AG08396 (cell line): ENCODE data around the gene AMMECR1.
A peak's percentile ranks its signal among the peaks of the same experiment; 100 is the strongest.
"Not testable (repeated sequence)": the region's sequence is repeated elsewhere in the genome, so short reads cannot be mapped to it uniquely, and the experiment has no call there.

Source experiments
- DNase-seq: peaks from one replicate; pipeline ENCODE4 v3.0.0; 2012; ENCODE audit warnings: low spot score, mixed read lengths

AMMECR1 gene

DNA sequence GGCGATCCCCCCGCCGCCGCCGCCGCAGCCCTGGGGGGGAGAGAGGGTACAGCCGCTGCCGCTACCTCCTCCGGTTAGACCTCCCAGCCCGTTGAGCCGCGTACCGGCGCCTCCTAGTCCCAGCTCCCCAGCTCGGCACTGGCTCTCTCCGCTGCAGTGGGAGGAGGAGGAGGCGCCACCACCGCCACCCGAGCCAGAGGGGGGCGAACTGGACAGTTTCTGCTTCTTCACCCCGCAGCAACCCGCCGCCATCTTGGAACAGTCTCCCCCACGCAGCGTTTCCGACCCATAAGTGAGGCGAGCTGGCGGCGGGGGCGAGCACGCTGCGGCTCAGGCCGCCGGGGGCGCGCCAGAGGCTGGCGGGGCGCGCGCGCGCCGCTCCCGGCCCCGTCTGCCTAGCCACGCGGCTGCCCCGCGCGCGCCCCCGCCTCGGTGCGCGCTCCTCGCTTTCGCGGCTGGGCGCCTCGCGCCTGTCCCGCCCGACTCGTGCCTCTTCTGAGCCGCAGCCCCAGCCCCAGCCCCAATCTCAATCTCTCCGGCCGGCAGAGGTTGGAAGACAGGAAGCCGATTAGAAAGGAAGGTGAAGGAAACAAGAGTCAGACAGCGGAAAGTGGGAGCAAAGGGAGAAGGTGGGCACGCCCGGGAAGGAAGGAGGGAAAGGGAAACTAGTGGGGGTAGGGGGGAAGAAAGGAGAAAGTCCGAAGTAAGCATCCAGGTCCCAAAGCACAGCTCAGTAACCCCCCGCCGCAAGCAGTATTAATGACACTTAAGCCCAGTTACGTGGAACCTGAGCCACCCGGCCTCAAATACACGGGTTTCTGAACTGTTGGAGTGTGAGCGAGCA is at the start of gene AMMECR1:
AMMECR1 (minus strand) TSS at position 266 of the 844 bp plus-strand sequence; CDS start at position 252, 14 bp downstream.
- peak; percentile 87 for DNase-seq

DNA sequence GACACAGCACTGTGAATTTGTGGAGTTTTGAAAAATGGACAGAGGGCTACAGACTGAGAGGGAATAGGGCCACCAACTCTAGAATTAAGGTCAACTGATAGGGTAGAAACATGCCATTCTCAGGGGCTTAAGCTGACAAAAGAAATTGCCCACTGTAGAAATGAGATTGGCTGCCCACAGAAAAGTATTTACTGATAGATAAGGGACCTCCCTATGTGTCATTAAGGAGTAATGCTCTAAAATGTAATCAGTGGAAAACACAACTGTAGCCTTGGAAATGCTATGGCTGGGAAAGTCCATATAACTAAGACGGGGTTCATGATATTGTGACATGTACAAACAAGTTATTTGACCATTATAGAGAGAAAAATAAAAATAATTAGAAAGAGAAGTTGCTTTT is 45.4 kb upstream of the AMMECR1 start:
- DNase-seq: no peak

- no peak for DNase-seq
Observed at GRCh38 chrX:110359273-110359672, 41.4 kb upstream of the AMMECR1 start.

GRCh38 chrX:110358548-110358947 is 40.7 kb upstream of the AMMECR1 start, which contains the start of gene RTL9:
Gene RTL9 (plus strand): TSS chrX:110358848. CDS start chrX:110450618, 91,770 bp downstream.
- DNase-seq: no peak

DNA sequence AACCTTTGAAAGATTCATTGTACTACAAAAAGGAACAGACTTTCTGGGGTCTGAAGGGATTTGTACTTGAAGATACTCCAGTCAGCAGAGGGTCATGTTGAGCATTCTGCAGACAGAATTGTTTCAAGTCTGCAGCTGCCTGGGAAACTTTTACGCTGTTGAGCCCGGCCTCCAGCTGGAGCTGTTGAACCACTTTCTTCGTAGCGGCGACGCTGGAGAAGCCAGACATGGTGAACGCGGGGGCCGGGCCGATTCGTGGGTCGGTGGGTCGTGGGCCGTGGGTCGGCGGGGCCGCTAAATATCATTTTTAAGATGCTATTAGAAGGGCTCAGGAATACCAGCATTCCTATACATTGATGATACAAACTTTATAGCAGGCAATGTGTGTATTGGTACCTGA is 28.8 kb upstream of the AMMECR1 start:
- DNase-seq: no peak

GRCh38 chrX:110341189-110342035 is 23.5 kb upstream of the AMMECR1 start:
- peak; percentile 6 for DNase-seq

- no peak for DNase-seq
Observed at GRCh38 chrX:110338935-110339334, 21.1 kb upstream of the AMMECR1 start.

DNA sequence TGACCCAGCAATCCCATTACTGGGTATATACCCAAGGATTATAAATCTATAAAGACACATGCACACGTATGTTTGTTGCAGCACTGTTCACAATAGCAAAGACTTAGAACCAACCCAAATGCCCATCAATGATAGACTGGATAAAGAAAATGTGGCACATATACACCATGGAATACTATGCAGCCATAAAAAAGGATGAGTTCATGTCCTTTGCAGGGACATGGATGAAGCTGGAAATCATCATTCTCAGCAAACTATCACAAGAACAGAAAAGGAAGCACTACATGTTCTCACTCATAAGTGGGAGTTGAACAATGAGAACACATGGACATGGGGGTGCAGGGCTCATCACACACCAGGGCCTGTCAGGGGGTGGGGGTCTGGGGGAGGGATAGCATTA is 15.6 kb upstream of the AMMECR1 start:
- not testable (repeated sequence) for DNase-seq

GRCh38 chrX:110331444-110332030 is 13.7 kb upstream of the AMMECR1 start:
- DNase-seq: no peak

DNA sequence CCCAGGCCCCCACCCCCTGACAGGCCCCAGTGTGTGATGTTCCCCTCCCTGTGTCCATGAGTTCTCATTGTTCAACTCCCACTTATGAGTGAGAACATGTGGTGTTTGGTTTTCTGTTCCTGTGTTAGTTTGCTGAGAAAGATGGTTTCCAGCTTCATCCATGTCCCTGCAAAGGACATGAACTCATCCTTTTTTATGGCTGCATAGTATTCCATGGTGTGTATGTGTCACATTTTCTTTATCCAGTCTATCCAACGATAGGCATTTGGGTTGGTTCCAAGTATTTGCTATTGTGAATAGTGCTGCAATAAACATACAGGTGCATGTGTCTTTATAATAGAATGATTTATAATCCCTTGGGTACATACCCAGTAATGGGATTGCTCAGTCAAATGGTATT is 10.7 kb upstream of the AMMECR1 start:
- DNase-seq: not testable (repeated sequence)

- DNase-seq: no peak
Observed at GRCh38 chrX:110327336-110327735, 9.5 kb upstream of the AMMECR1 start.

GRCh38 chrX:110326712-110327111 is 8.8 kb upstream of the AMMECR1 start:
- no peak for DNase-seq

DNA sequence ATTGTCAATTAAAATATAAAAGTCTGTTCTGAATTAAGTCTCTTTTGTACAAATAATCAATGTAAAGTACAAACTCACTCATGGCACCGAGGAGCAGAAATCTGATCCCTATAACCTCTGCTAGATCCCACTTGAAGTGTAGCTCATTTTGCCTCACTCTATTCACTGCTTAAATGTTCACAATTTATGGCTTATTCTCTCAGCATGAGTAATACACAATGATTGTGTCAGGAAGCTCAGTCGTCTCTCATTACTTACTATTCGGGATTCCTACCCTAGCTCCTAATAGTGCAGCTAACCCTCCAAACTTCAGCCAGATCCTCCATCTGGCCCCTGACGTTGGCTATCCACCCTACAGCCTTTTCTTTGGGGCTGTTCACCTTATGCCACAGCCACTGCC is 4.7 kb upstream of the AMMECR1 start:
- peak; percentile 5 for DNase-seq

GRCh38 chrX:110321670-110322069 is 3.8 kb upstream of the AMMECR1 start:
- no peak for DNase-seq

GRCh38 chrX:110321081-110321480 is 3.2 kb upstream of the AMMECR1 start:
- no peak for DNase-seq

GRCh38 chrX:110320381-110320987 is 2.6 kb upstream of the AMMECR1 start:
- DNase-seq: no peak

DNA sequence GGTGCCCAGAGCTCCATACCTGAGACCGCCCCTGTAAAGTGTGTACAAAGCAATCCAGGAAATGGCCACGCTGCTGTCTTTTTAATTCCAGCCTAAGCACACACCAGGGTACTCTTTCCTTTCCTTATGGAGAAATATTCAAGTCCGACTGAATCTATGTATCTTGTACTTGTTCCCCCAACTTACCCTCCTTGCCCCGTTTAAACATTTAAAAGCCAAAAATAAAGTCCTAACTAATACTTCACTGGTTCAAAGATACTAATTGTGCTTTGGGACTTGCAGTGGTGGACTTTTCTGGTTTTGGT is 731 bp upstream of the AMMECR1 start:
- DNase-seq: no peak

- peak; percentile 28 for DNase-seq
Observed at GRCh38 chrX:110317061-110317819, 645 bp downstream of the AMMECR1 start.

DNA sequence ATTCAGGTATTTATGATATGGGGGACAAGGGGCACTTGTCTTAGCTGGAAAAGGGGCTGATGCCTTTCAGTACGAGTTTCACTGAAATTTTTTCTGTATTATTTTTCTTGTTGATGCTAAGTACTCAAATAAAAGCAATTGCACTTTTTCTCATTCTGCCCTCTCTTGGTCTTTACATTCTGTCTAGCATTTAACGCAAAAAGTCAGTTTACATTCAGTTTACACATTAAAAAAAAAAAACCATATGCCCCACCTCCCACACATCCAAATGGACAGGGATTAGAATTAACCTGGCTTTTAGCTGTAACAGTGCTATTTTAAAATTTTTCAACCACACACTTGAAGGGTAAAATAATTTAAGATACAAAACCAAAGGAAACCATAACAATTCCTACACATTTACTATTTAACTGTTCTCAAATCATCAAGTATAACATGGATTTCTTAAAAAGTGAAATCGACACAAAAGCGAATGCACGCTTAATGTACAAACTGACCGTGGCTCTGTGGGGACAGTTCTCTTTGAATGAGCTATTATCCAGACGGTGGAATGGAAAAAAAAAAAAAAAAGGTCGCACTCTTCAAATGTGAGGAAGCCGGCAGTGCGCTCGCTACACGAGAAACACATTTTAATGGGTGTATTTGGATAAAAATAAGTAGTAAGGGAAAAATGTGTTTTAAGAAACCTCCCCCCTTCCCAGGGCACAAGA is 1.4 kb downstream of the AMMECR1 start:
- no peak for DNase-seq

GRCh38 chrX:110315551-110315950 is 2.3 kb downstream of the AMMECR1 start:
- no peak for DNase-seq
